Cardiac muscle cell (in vitro differentiated cells and primary cell): ENCODE results near the gene TYW1. TPM values are rescaled to one million over a fixed set of nuclear protein-coding genes. Genes with fewer than 3 reads are reported as not detected.
A peak's percentile ranks its signal among the peaks of the same experiment; 100 is the strongest.
"Not testable (repeated sequence)": the region's sequence is repeated elsewhere in the genome, so short reads cannot be mapped to it uniquely, and the experiment has no call there.

ENCODE experiments used
- DNase-seq, 2 donors: peaks; one replicate each; pipeline versions ENCODE4 v3.0.0 to v3.0.0-alpha.2; 2010 to 2017; ENCODE audit warnings: low read depth in 1 of 2, low spot score in 1 of 2
- H3K27ac ChIP-seq: fragments of 200-600 bp; sonication (generic); 2 replicates; pipeline ENCODE4 v1.5.1; 2016
- H3K27me3 ChIP-seq: fragments of 200-600 bp; sonication (generic); 2 replicates; pipeline ENCODE4 v1.6.0; 2016; ENCODE audit warnings: control low read depth
- H3K36me3 ChIP-seq: fragments of 200-600 bp; sonication (generic); 2 replicates; pipeline ENCODE4 v1.5.1; 2016; ENCODE audit warnings: control low read depth
- H3K4me1 ChIP-seq: fragments of 200-600 bp; sonication (generic); 2 replicates; pipeline ENCODE4 v1.8.1; 2017; ENCODE audit warnings: low read depth, mild to moderate bottlenecking, mixed run types
- H3K4me3 ChIP-seq: fragments of 200-600 bp; sonication (generic); 2 replicates; pipeline ENCODE4 v1.5.1; 2016; ENCODE audit warnings: mild to moderate bottlenecking
- H3K9me3 ChIP-seq: fragments of 200-600 bp; sonication (generic); 2 replicates; pipeline ENCODE4 v1.5.1; 2017; ENCODE audit warnings: low read depth, mild to moderate bottlenecking, control low read depth
- CTCF ChIP-seq: IDR thresholded peaks from 2 replicates; pipeline ENCODE4 v1.5.1; 2012; ENCODE audit warnings: low read depth, mild to moderate bottlenecking, low read length
- polyA plus RNA-seq: library from polyadenylated mRNA; unstranded; fragments of >200 nt; fragmentation: Nextera tagmentation; extraction: Ambion mirVana; gene quantifications from 2 replicates; pipeline ENCODE4 v1.2.1, GENCODE V29; 2016
- total RNA-seq: library from RNA; depleted of rRNA; stranded (reverse); fragments of >200 nt; gene quantifications from 2 replicates; pipeline ENCODE4 v1.2.3, GENCODE V29; 2016

Gene TYW1
- total and polyA plus RNA-seq, 2 experiments from 2014 or later: 14.4 to 15.8 TPM

- not testable (repeated sequence) for H3K4me1 ChIP-seq, H3K27me3 ChIP-seq, H3K9me3 ChIP-seq
- peak; percentile 49 to 73 for DNase-seq
- peak overlapping the region; percentile 98 for H3K27ac ChIP-seq
- TF ChIP-seq CTCF: peak; percentile 42
- peak overlapping the region; percentile 52 for H3K4me3 ChIP-seq
- H3K36me3 ChIP-seq: peaks cover 24% of the 10 kb centered on the region
Measured at GRCh38 chr7:66994691-66995049, 2.0 kb upstream of the TYW1 start.

GRCh38 chr7:66995050-66995776 lies 1.4 kb upstream of the TYW1 start, which contains the start of gene SBDS:
TSS of gene SBDS (minus strand) at chr7:66995586. CDS start at chr7:66995417, 169 bp downstream.
- not testable (repeated sequence) for H3K4me1 ChIP-seq, H3K27me3 ChIP-seq, H3K9me3 ChIP-seq
- DNase-seq: peak; percentile 99
- peaks cover 22% of the 10 kb centered on the region for H3K36me3 ChIP-seq
- peak within 1 kb of the TSS; percentile 52 for H3K4me3 ChIP-seq
- peak within 1 kb of the TSS; percentile 98 for H3K27ac ChIP-seq

- H3K27ac ChIP-seq: not testable (repeated sequence)
Measured at GRCh38 chr7:67000601-67001258, 4.1 kb downstream of the TYW1 start.

GRCh38 chr7:67004145-67004544 lies 7.5 kb downstream of the TYW1 start:
- not testable (repeated sequence) for H3K27me3 ChIP-seq, H3K36me3 ChIP-seq, H3K9me3 ChIP-seq, DNase-seq, H3K4me3 ChIP-seq, H3K27ac ChIP-seq, H3K4me1 ChIP-seq

More at GRCh38 chr7:67000601-67001258, 4.1 kb downstream of the TYW1 start:
- DNase-seq: peak in 1 of 2 donors; percentile 32
- not testable (repeated sequence) for H3K27me3 ChIP-seq, H3K4me3 ChIP-seq, H3K36me3 ChIP-seq, H3K9me3 ChIP-seq, H3K4me1 ChIP-seq

GRCh38 chr7:67006965-67007364 lies 10.3 kb downstream of the TYW1 start:
- no peak overlapping the region for H3K4me3 ChIP-seq
- no peak overlapping the region for H3K27ac ChIP-seq
- H3K36me3 ChIP-seq: no peaks in the 10 kb centered on the region
- no peak for DNase-seq
- no peak for TF ChIP-seq CTCF
- H3K4me1 ChIP-seq: no peaks in the 10 kb centered on the region
- H3K27me3 ChIP-seq: no peaks in the 10 kb centered on the region
- H3K9me3 ChIP-seq: no peaks in the 10 kb centered on the region

- no peaks in the 10 kb centered on the region for H3K9me3 ChIP-seq
- no peak for TF ChIP-seq CTCF
- no peaks in the 10 kb centered on the region for H3K4me1 ChIP-seq
- DNase-seq: no peak
- peaks cover 3% of the 10 kb centered on the region for H3K36me3 ChIP-seq
- H3K4me3 ChIP-seq: no peak overlapping the region
- no peak overlapping the region for H3K27ac ChIP-seq
- H3K27me3 ChIP-seq: no peaks in the 10 kb centered on the region
Measured at GRCh38 chr7:67008260-67008659, 11.6 kb downstream of the TYW1 start.

GRCh38 chr7:67009677-67010076 lies 13.0 kb downstream of the TYW1 start:
- not testable (repeated sequence) for H3K27ac ChIP-seq, H3K4me1 ChIP-seq, H3K9me3 ChIP-seq, H3K4me3 ChIP-seq, DNase-seq, H3K27me3 ChIP-seq
- H3K36me3 ChIP-seq: peaks cover 11% of the 10 kb centered on the region

GRCh38 chr7:67014076-67014622 lies 17.5 kb downstream of the TYW1 start:
- H3K4me3 ChIP-seq, H3K27me3 ChIP-seq, H3K27ac ChIP-seq, H3K9me3 ChIP-seq, H3K4me1 ChIP-seq, DNase-seq: not testable (repeated sequence)
- H3K36me3 ChIP-seq: peaks cover 18% of the 10 kb centered on the region

- H3K27me3 ChIP-seq, H3K9me3 ChIP-seq, H3K4me1 ChIP-seq, H3K27ac ChIP-seq, DNase-seq, H3K4me3 ChIP-seq: not testable (repeated sequence)
- H3K36me3 ChIP-seq: peaks cover 30% of the 10 kb centered on the region
Measured at GRCh38 chr7:67017971-67018370, 21.3 kb downstream of the TYW1 start.
